GM12878 (cell line): ENCODE data around the gene DRAXIN. TPM values are rescaled to one million over a fixed set of nuclear protein-coding genes. Genes with fewer than 3 reads are reported as not detected.

Experiments used
- ATAC-seq: fragments of 200-7000 bp; cut with Tn5 transposase; 3 replicates; pipeline ENCODE4 v1.9.1; 2020; ENCODE audit warnings: mild to moderate bottlenecking, moderate library complexity
- BruUV-seq: library from RNA; stranded (reverse); fragments of 400-500 nt; replicated peaks from 2 replicates; lab custom pipeline; 2021; lab: Mats Ljungman, UMichigan
- CTCF ChIA-PET: fragments of 300-600 bp; sonication (Branson Sonifier 250); formaldehyde crosslinking; extraction: SDS; loops from one replicate; lab custom pipeline; 2021; ENCODE audit warnings: inconsistent platforms; lab: Yijun Ruan, JAX
- POLR2A ChIA-PET: fragments of 350-600 bp; formaldehyde crosslinking; extraction: SDS; loops from one replicate; lab custom pipeline; 2021; ENCODE audit warnings: inconsistent platforms; lab: Charles Lee
- RAD21 ChIA-PET: fragments of 300-600 bp; sonication (Branson Sonifier 250); formaldehyde crosslinking; loops from one replicate; lab custom pipeline; 2023; ENCODE audit warnings: antibody characterized with exemption; ENCODE audit not compliant: unreplicated experiment; lab: Charles Lee
- SMC1A ChIA-PET: fragments of 300-600 bp; sonication (Branson Sonifier 250); formaldehyde crosslinking; loops from one replicate; lab custom pipeline; 2023; ENCODE audit not compliant: unreplicated experiment, uncharacterized antibody; lab: Charles Lee
- DNase-seq: peaks from one replicate; pipeline ENCODE4 v3.0.0-alpha.2; 2011; ENCODE audit warnings: low read depth, low spot score
- FAIRE-seq: peaks from 3 replicates; lab custom pipeline; 2011; peaks lifted over from hg19 to GRCh38; lab: Jason Lieb, UNC
- H2AFZ ChIP-seq: 2 replicates; pipeline ENCODE4 v1.6.0; 2011; ENCODE audit warnings: low read depth, low read length, control low read depth; ENCODE audit not compliant: control insufficient read depth
- H3K27ac ChIP-seq: 2 replicates; pipeline ENCODE4 v1.5.1; 2011; ENCODE audit warnings: control low read depth; ENCODE audit not compliant: control insufficient read depth, insufficient read depth
- H3K27me3 ChIP-seq, 2 experiments: replicated peaks in 1 of 2; 2 replicates each; pipeline versions ENCODE4 v1.6.0 to v1.6.1; 2011; ENCODE audit warnings: low read length in 1 of 2; ENCODE audit not compliant: control insufficient read depth in 2 of 2, insufficient read depth in 2 of 2
- H3K36me3 ChIP-seq, 2 experiments: 2 replicates each; pipeline ENCODE4 v1.5.1; 2011; ENCODE audit warnings: low read length in 1 of 2; ENCODE audit not compliant: control insufficient read depth in 2 of 2, insufficient read depth in 2 of 2
- H3K4me1 ChIP-seq: 2 replicates; pipeline ENCODE4 v1.6.1; 2011; ENCODE audit warnings: mild to moderate bottlenecking, low read length, moderate library complexity, mixed read lengths; ENCODE audit not compliant: control insufficient read depth, insufficient read depth
- H3K4me2 ChIP-seq: 2 replicates; pipeline ENCODE4 v1.6.0; 2011; ENCODE audit warnings: control low read depth; ENCODE audit not compliant: control insufficient read depth, insufficient read depth
- H3K4me3 ChIP-seq: fragments of 200-600 bp; sonication (generic); 2 replicates; pipeline ENCODE4 v1.5.1; 2016
- H3K79me2 ChIP-seq: 2 replicates; pipeline ENCODE4 v1.6.0; 2011; ENCODE audit warnings: low read length; ENCODE audit not compliant: control insufficient read depth, insufficient read depth
- H3K9ac ChIP-seq: 2 replicates; pipeline ENCODE4 v1.8.0; 2011; ENCODE audit warnings: low read length, control low read depth, mixed read lengths; ENCODE audit not compliant: control insufficient read depth, insufficient read depth
- H3K9me3 ChIP-seq: replicated peaks from 3 replicates; pipeline ENCODE4 v1.5.1; 2011; ENCODE audit warnings: mild to moderate bottlenecking, low read length; ENCODE audit not compliant: control insufficient read depth, insufficient read depth
- H4K20me1 ChIP-seq: 2 replicates; pipeline ENCODE4 v1.6.0; 2011; ENCODE audit not compliant: control insufficient read depth, insufficient read depth
- CBFB ChIP-seq: IDR thresholded peaks from 2 replicates; pipeline ENCODE4 v1.6.1; 2016; ENCODE audit warnings: antibody characterized with exemption, low read depth
- CBX3 ChIP-seq: fragments of 200-600 bp; sonication (generic); IDR thresholded peaks from 2 replicates; pipeline ENCODE4 v1.6.1; 2016; ENCODE audit warnings: low read depth, borderline replicate concordance
- EP300 ChIP-seq, 2 experiments: fragments of 150-350 bp in 1 of 2; IDR thresholded peaks; 2 replicates each; pipeline ENCODE4 v1.6.1; 2011 to 2012; ENCODE audit warnings: low read depth in 2 of 2, low read length in 2 of 2, borderline replicate concordance in 1 of 2, improper control_type of control experiment in 1 of 2, inconsistent platforms in 1 of 2; ENCODE audit not compliant: control insufficient read depth in 1 of 2
- ESRRA ChIP-seq: IDR thresholded peaks from 2 replicates; pipeline ENCODE4 v1.6.1; 2012; ENCODE audit warnings: mild to moderate bottlenecking, low read length, improper control_type of control experiment
- MXI1 ChIP-seq: fragments of 150-350 bp; IDR thresholded peaks from 2 replicates; pipeline ENCODE4 v1.6.1; 2011; ENCODE audit warnings: low read depth, mild to moderate bottlenecking, inconsistent platforms, low read length, improper control_type of control experiment
- NFYA ChIP-seq: IDR thresholded peaks from 2 replicates; pipeline ENCODE4 v1.6.1; 2011; ENCODE audit warnings: low read depth, mild to moderate bottlenecking, low read length, improper control_type of control experiment, borderline replicate concordance
- NR2C1 ChIP-seq: fragments of 450-650 bp; IDR thresholded peaks from 2 replicates; pipeline ENCODE4 v1.6.1; 2017; ENCODE audit warnings: antibody characterized with exemption, mild to moderate bottlenecking, moderate library complexity
- RAD51 ChIP-seq: fragments of 450-650 bp; IDR thresholded peaks from 2 replicates; pipeline ENCODE4 v1.6.1; 2016; ENCODE audit warnings: moderate library complexity, mild to moderate bottlenecking, inconsistent platforms
- SIX5 ChIP-seq: IDR thresholded peaks from 2 replicates; pipeline ENCODE4 v1.6.1; 2011; ENCODE audit warnings: mild to moderate bottlenecking, low read depth, low read length, moderate library complexity; ENCODE audit not compliant: severe bottlenecking
- SREBF2 ChIP-seq: IDR thresholded peaks from 2 replicates; pipeline ENCODE4 v1.6.1; 2012; ENCODE audit warnings: mild to moderate bottlenecking, low read length
- STAT1 ChIP-seq: fragments of 450-650 bp; conservative IDR thresholded peaks from 2 replicates; pipeline ENCODE4 v1.6.1; 2014; ENCODE audit warnings: antibody characterized with exemption, mild to moderate bottlenecking
- STAT3 ChIP-seq: IDR thresholded peaks from 2 replicates; pipeline ENCODE4 v1.6.1; 2011; ENCODE audit warnings: low read depth, low read length, improper control_type of control experiment
- ZNF24 ChIP-seq: fragments of 450-650 bp; IDR thresholded peaks from 2 replicates; pipeline ENCODE4 v1.6.1; 2017; ENCODE audit warnings: antibody characterized with exemption, mild to moderate bottlenecking
- ZNF274 ChIP-seq: IDR thresholded peaks from one replicate; pipeline ENCODE4 v1.8.0; 2011; ENCODE audit not compliant: insufficient read length, insufficient read depth
- WGBS: methylation state at CpG from one replicate; pipeline ENCODE4 v1.1.6; 2016; ENCODE audit warnings: low lambda C conversion rate; ENCODE audit not compliant: insufficient replicate concordance, insufficient coverage; ENCODE audit errors: missing lambda C conversion rate; 5-methylcytosine and 5-hydroxymethylcytosine counted together
- in situ Hi-C: fragments of 300-500 bp; cut with MboI; formaldehyde crosslinking; loops from 9 replicates; pipeline ENCODE4 v1.14.3; 2018; ENCODE audit warnings: mixed read lengths
- intact Hi-C: fragments of 100-400 bp; cut with micrococcal nuclease; formaldehyde crosslinking; loops from one replicate; pipeline ENCODE4 v1.14.2; 2022; ENCODE audit not compliant: unreplicated experiment
- polyA plus RNA-seq, 11 experiments: library from polyadenylated mRNA; depleted of rRNA in 4 of 11; unstranded in 6 of 11; stranded (reverse) in 5 of 11; fragments of >200 nt; fragmentation: Nextera tagmentation in 4 of 11; fragmentation: Illumina TruSeq in 1 of 11; extraction: Ambion mirVana in 4 of 11; extraction: Trizol in 1 of 11; gene quantifications; 1 replicate in 1 of 11; 2 replicates in 10 of 11; pipeline versions ENCODE4 v1.2.1 to v1.2.3, GENCODE V29; 2011 to 2016; ENCODE audit warnings: inconsistent platforms in 2 of 11, missing spikeins in 2 of 11, low read depth in 1 of 11
- total RNA-seq, 4 experiments: library from RNA; depleted of rRNA in 3 of 4; stranded (reverse); fragments of >200 nt in 3 of 4; fragmentation: Illumina TruSeq in 1 of 4; extraction: Trizol in 1 of 4; gene quantifications; 2 replicates each; pipeline versions ENCODE4 v1.2.1 to v1.2.3, GENCODE V29; 2013 to 2021
- TF ChIP-seq, protein P1 (sequence below): fragments of 450-650 bp; IDR thresholded peaks from 2 replicates; pipeline ENCODE4 v1.6.1; 2017; ENCODE audit warnings: antibody characterized with exemption, mild to moderate bottlenecking, moderate library complexity
- TF ChIP-seq, protein P2 (sequence below): IDR thresholded peaks from 2 replicates; pipeline ENCODE4 v1.6.1; 2011; ENCODE audit warnings: mild to moderate bottlenecking, low read depth, low read length, moderate library complexity; ENCODE audit not compliant: insufficient replicate concordance
- TF ChIP-seq, protein P3 (sequence below): fragments of 450-650 bp; IDR thresholded peaks from 2 replicates; pipeline ENCODE4 v1.6.1; 2016; ENCODE audit warnings: mild to moderate bottlenecking

DRAXIN gene
- total and polyA plus RNA-seq, 10 of the 15 experiments (the other 5 are each of a cell fraction or from before 2014, with no cell fraction given), result 0.01 to 0.05 (median 0.03) TPM; not detected in 3

DNA sequence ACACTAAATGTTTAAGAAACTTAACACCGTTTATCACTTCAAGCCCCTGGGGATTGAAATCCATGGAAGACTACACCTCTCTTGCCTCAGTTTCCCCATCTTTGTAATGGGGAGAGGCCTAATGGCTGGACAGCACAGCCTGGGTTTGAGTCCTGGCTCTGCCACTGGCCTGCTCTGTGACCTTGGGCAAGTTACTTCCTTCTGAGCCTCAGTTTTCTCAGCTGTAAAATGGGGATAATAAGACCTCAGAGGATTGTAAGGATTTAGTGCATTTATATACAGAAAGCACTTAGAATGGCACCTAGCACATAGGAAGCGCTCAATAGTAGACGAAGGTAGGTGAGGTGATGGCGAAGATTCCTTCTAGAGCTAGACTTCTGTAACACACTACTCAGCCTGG is 50.0 kb downstream of the DRAXIN start (continued):
- TF ChIP-seq CBX3, result no peak
- TF ChIP-seq EP300 (IDR thresholded peaks at IDR 0.05; ENCODE audit: borderline replicate concordance in 1 of 2, control insufficient read depth in 1 of 2, low read depth in 2 of 2, low read length in 2 of 2), result no peak
- TF ChIP-seq SIX5, result no peak

DNA sequence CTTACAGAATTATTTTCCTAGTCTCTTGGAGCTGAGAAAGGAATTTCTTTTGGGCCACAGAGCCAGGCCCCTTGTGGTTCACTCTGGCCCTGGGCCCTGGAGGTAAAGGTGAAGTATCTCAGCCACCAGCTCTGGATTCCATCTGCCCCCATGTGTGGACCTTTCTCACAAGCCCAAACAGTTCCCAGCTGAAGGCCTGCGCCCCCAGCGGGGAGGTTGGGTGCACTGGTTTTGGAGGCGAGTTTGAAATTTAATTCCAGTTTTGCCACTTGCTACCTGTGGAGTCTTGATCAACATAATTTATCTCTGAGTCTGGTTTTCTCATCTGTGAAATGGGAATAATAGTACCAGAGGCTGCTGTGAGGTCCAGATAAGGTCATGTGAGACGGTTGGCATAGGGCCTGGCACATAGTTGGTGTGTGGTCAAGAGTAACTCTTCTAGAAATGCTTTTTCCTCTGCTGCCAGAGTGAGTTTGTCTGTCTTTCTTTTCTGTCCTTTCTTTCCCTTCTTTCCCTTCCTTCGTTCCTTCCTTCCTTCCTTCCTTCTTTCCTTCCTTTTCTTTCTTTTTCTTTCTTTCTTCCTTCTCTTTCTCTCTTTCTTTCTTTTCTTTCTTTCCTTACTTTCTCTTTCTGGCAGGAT is 50.5 kb downstream of the DRAXIN start:
- ChIA-PET CTCF (no interaction called here), POLR2A (no interaction called here), RAD21 (no interaction called here), SMC1A (no interaction called here)
- no TSS peak for BruUV-seq
- Histone ChIP-seq H3K4me3 (no peak overlapping the region), H2AFZ (no peak overlapping the region), H4K20me1 (no peaks in the 10 kb centered on the region), H3K9me3 (no peaks in the 10 kb centered on the region), H3K4me1 (peaks cover 15% of the 10 kb centered on the region), H3K36me3 (no peaks in the 10 kb centered on the region), H3K4me2 (no peak overlapping the region), H3K9ac (no peak overlapping the region), H3K27me3 (no peaks in the 10 kb centered on the region), H3K79me2 (no peaks in the 10 kb centered on the region), H3K27ac (no peak overlapping the region)
- DNase-seq (no peak), ATAC-seq (no peak), FAIRE-seq (no peak)
- in situ Hi-C loops (no loop called here), intact Hi-C loops (no loop called here)
- WGBS, result 81% methylated on average over 5 of the region's 5 CpGs
- TF ChIP-seq STAT1, result no peak
- no peak for TF ChIP-seq MXI1
- TF ChIP-seq, protein P1, sequence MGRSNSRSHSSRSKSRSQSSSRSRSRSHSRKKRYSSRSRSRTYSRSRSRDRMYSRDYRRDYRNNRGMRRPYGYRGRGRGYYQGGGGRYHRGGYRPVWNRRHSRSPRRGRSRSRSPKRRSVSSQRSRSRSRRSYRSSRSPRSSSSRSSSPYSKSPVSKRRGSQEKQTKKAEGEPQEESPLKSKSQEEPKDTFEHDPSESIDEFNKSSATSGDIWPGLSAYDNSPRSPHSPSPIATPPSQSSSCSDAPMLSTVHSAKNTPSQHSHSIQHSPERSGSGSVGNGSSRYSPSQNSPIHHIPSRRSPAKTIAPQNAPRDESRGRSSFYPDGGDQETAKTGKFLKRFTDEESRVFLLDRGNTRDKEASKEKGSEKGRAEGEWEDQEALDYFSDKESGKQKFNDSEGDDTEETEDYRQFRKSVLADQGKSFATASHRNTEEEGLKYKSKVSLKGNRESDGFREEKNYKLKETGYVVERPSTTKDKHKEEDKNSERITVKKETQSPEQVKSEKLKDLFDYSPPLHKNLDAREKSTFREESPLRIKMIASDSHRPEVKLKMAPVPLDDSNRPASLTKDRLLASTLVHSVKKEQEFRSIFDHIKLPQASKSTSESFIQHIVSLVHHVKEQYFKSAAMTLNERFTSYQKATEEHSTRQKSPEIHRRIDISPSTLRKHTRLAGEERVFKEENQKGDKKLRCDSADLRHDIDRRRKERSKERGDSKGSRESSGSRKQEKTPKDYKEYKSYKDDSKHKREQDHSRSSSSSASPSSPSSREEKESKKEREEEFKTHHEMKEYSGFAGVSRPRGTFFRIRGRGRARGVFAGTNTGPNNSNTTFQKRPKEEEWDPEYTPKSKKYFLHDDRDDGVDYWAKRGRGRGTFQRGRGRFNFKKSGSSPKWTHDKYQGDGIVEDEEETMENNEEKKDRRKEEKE, result no peak
- no peak for TF ChIP-seq NR2C1
- no peak for TF ChIP-seq CBFB
- no peak for TF ChIP-seq ESRRA
- no peak for TF ChIP-seq ZNF24
- TF ChIP-seq, protein P2, sequence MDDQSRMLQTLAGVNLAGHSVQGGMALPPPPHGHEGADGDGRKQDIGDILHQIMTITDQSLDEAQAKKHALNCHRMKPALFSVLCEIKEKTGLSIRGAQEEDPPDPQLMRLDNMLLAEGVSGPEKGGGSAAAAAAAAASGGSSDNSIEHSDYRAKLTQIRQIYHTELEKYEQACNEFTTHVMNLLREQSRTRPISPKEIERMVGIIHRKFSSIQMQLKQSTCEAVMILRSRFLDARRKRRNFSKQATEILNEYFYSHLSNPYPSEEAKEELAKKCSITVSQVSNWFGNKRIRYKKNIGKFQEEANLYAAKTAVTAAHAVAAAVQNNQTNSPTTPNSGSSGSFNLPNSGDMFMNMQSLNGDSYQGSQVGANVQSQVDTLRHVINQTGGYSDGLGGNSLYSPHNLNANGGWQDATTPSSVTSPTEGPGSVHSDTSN, result no peak
- no peak for TF ChIP-seq STAT3
- no peak for TF ChIP-seq ZNF274
- no peak for TF ChIP-seq SREBF2
- TF ChIP-seq, protein P3, sequence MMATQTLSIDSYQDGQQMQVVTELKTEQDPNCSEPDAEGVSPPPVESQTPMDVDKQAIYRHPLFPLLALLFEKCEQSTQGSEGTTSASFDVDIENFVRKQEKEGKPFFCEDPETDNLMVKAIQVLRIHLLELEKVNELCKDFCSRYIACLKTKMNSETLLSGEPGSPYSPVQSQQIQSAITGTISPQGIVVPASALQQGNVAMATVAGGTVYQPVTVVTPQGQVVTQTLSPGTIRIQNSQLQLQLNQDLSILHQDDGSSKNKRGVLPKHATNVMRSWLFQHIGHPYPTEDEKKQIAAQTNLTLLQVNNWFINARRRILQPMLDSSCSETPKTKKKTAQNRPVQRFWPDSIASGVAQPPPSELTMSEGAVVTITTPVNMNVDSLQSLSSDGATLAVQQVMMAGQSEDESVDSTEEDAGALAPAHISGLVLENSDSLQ, result no peak
- no peak for TF ChIP-seq RAD51
- no peak for TF ChIP-seq NFYA
